Ovary (tissue), 9 donors: ENCODE results near the gene NOXO1. TPM values are rescaled to one million over a fixed set of nuclear protein-coding genes. Genes with fewer than 3 reads are reported as not detected.

Source experiments
- DNase-seq, 5 donors: peaks; one replicate each; pipeline ENCODE4 v3.0.0-alpha.2; 2019 to 2020
- H3K27ac ChIP-seq, 2 donors: fragments of 200-600 bp; one replicate each; pipeline versions ENCODE4 v1.5.1 to v1.8.0; 2019 to 2022
- H3K27me3 ChIP-seq: fragments of 200-600 bp; one replicate; pipeline ENCODE4 v1.8.0; 2022
- H3K36me3 ChIP-seq: fragments of 200-600 bp; sonication (generic); one replicate; pipeline ENCODE4 v1.5.1; 2019
- H3K4me1 ChIP-seq: one replicate; pipeline ENCODE4 v1.8.1; 2013; ENCODE audit warnings: mild to moderate bottlenecking, moderate library complexity; ENCODE audit not compliant: insufficient read depth
- H3K4me3 ChIP-seq: fragments of 200-600 bp; sonication (generic); one replicate; pipeline ENCODE4 v1.5.1; 2017
- H3K9me3 ChIP-seq, 2 donors: fragments of 200-600 bp in 1 of 2; sonication (generic) in 1 of 2; one replicate each; pipeline versions ENCODE4 v1.5.1 to v1.8.1; 2013 to 2019; ENCODE audit warnings: mild to moderate bottlenecking in 1 of 2, moderate library complexity in 1 of 2
- EP300 ChIP-seq: sonication (generic); formaldehyde crosslinking; IDR thresholded peaks from one replicate; pipeline ENCODE4 v1.6.1; 2017; ENCODE audit warnings: antibody characterized with exemption
- POLR2A ChIP-seq: fragments of 450-650 bp; IDR thresholded peaks from one replicate; pipeline ENCODE4 v1.6.1; 2017; ENCODE audit warnings: antibody characterized with exemption, mild to moderate bottlenecking, moderate library complexity
- WGBS, 3 donors: extraction: QIAGEN DNeasy Blood & Tissue Kit in 1 of 3; methylation state at CpG; one replicate each; pipeline versions ENCODE4 v1.1.5 to v1.1.7; 2013 to 2017; 5-methylcytosine and 5-hydroxymethylcytosine counted together
- intact Hi-C, 4 donors: fragments of 100-400 bp; cut with DNase I; formaldehyde crosslinking; loops; one replicate each; pipeline versions ENCODE4 v1.11.0 to v1.15.1; 2022 to 2023
- polyA plus RNA-seq, 2 donors: library from polyadenylated mRNA; stranded (reverse); fragments of 200-250 nt in 1 of 2; fragments of 350-450 nt in 1 of 2; fragmentation: Illumina TruSeq in 1 of 2; extraction: RNeasy Lipid Tissue Mini Kit (QIAGEN cat#74804) in 1 of 2; gene quantifications; one replicate each; pipeline ENCODE4 v1.2.3, GENCODE V29; 2013 to 2014
- total RNA-seq, 7 donors: library from RNA; depleted of rRNA in 2 of 7; stranded (reverse); fragments of >200 nt in 2 of 7; fragmentation: NEBNext Ultra II Directional in 3 of 7; extraction: Animal tissue kit (Norgen Biotek cat#: 25700) in 3 of 7; gene quantifications; one replicate each; pipeline versions ENCODE4 v1.1.0 to v1.2.4, GENCODE V29; 2016 to 2023
- TF ChIP-seq, protein P1 (sequence below), 3 donors: fragments of 450-650 bp in 2 of 3; fragments of 200-600 bp in 1 of 3; IDR thresholded peaks; one replicate each; pipeline versions ENCODE4 v1.5.1 to v1.8.0; 2016 to 2022; ENCODE audit warnings: antibody characterized with exemption in 3 of 3, mild to moderate bottlenecking in 1 of 3
- donor health status: DM: no; HTN: no; CAD: no; lungs with moderate emphysema.
- donor health status: DM: no; HTN: no; CAD: no.
- donor health status: Bipolar disorder and iron deficiency.
- donor health status: DM: yes; HTN: yes; CAD: no.
- donor health status: DM: no; HTN: no; CAD: no.
- donor health status: DM: yes; HTN: yes; CAD: no.

Gene NOXO1
- total and polyA plus RNA-seq, 9 donors = 0.36 to 1.3 (median 0.48) TPM; not detected in 4

DNA sequence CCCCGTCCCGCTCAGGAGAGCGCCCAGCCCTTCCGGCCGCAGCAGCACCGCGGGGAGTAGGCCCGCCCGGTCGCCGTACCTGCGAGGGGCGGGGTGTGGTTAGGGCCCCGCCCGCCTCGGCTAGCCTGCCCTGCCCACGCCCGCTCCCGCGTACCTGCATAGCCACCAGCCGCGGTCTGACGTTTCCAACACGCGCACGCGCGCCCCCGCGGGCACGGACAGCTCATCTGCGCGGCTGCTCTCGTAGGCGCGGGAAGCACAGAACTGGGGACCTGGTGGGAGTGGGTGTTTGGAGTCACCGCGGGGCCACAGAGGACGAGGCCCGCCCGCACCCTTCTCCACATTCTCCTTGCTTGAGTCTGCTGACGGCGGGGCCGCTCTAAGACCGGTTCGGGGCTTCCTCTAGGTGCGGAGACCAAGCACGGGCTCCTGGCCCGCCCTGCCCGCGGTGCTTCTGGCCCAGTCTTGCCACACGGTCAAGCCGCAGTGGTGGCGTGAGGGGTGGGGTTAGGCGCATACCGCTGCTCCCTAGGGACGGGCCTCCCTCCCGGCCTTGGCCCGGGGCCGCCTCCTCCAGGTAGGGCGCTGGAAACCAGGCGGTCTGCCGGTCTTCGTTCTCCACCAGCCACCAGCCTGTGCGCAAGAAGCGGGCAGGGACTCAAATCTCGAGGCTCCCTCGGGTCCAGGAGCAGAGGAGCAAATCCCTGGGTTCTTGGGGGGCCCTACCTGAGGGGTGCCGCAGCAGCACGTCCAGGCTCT is 1.8 kb downstream of the NOXO1 start:
- H3K27ac ChIP-seq = no peak overlapping the region
- no peak for DNase-seq
- TF ChIP-seq EP300 = no peak
- TF ChIP-seq, protein P1, sequence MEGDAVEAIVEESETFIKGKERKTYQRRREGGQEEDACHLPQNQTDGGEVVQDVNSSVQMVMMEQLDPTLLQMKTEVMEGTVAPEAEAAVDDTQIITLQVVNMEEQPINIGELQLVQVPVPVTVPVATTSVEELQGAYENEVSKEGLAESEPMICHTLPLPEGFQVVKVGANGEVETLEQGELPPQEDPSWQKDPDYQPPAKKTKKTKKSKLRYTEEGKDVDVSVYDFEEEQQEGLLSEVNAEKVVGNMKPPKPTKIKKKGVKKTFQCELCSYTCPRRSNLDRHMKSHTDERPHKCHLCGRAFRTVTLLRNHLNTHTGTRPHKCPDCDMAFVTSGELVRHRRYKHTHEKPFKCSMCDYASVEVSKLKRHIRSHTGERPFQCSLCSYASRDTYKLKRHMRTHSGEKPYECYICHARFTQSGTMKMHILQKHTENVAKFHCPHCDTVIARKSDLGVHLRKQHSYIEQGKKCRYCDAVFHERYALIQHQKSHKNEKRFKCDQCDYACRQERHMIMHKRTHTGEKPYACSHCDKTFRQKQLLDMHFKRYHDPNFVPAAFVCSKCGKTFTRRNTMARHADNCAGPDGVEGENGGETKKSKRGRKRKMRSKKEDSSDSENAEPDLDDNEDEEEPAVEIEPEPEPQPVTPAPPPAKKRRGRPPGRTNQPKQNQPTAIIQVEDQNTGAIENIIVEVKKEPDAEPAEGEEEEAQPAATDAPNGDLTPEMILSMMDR (IDR thresholded peaks at IDR 0.05) = no peak
- no peak for TF ChIP-seq POLR2A
- H3K27me3 ChIP-seq = peaks cover 3% of the 10 kb centered on the region
- no peaks in the 10 kb centered on the region for H3K9me3 ChIP-seq
- intact Hi-C loops = no loop called here
- 28 to 35% (median 30%) methylated on average over 63 to 70 of the region's 70 CpGs for WGBS, 3 donors
- H3K4me3 ChIP-seq = no peak overlapping the region
- no peaks in the 10 kb centered on the region for H3K4me1 ChIP-seq
- H3K36me3 ChIP-seq = no peaks in the 10 kb centered on the region

- Histone ChIP-seq H3K9me3 (no peaks in the 10 kb centered on the region), H3K4me3 (no peak overlapping the region), H3K36me3 (no peaks in the 10 kb centered on the region), H3K27me3 (peaks cover 3% of the 10 kb centered on the region), H3K4me1 (no peaks in the 10 kb centered on the region), H3K27ac (no peak overlapping the region)
- TF ChIP-seq EP300 (no peak), POLR2A (no peak)
- TF ChIP-seq, protein P1 (IDR thresholded peaks at IDR 0.05) = no peak
- DNase-seq = no peak
- intact Hi-C loops = no loop called here
- 76 to 80% (median 80%) methylated on average over 33 to 37 of the region's 37 CpGs for WGBS, 3 donors
Measured at GRCh38 chr16:1978476-1979120, 2.7 kb downstream of the NOXO1 start.

- intact Hi-C loops = no loop called here
- DNase-seq = no peak
- Histone ChIP-seq H3K27ac (no peak overlapping the region), H3K9me3 (no peaks in the 10 kb centered on the region), H3K36me3 (no peaks in the 10 kb centered on the region), H3K4me1 (peaks cover 2% of the 10 kb centered on the region), H3K27me3 (peaks cover 3% of the 10 kb centered on the region), H3K4me3 (no peak overlapping the region)
- TF ChIP-seq EP300 (no peak), POLR2A (no peak)
- TF ChIP-seq, protein P1 (IDR thresholded peaks at IDR 0.05) = no peak
- WGBS, 3 donors = 89 to 95% (median 89%) methylated on average over 18 of the region's 18 CpGs
Measured at GRCh38 chr16:1977875-1978268, 3.4 kb downstream of the NOXO1 start.

DNA sequence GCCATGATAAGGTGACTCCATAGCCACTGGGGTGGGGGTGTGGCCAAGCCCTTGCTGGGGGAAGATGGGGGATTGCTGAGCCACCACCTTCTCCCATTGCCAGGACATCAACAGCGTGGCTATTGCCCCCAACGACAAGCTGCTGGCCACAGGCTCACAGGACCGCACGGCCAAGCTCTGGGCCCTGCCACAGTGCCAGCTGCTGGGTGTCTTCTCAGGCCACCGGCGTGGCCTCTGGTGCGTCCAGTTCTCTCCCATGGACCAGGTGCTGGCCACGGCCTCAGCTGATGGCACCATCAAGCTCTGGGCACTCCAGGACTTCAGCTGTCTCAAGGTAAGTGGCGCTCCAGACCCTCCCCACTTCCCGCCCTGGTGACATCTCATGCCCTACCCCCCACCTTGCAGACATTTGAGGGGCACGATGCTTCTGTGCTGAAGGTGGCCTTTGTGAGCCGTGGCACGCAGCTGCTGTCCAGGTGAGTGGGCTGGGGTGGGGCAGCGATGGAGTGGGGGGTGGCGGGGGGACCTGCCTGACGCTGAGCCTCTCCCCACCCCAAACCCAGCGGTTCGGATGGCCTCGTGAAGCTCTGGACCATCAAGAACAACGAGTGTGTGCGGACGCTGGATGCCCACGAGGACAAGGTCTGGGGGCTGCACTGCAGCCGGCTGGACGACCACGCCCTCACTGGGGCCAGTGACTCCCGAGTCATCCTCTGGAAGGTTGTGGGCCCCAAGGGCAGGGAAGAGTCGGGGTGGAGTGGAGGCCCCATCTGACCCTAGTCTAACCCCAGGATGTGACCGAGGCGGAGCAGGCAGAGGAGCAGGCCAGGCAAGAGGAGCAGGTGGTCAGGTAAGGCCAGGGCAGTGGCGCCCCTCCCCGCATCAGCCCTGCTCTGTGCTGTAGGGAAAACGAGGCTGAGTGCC is 4.1 kb downstream of the NOXO1 start:
- peaks cover 3% of the 10 kb centered on the region for H3K27me3 ChIP-seq

More for the DNA sequence above, 4.1 kb downstream of the NOXO1 start:
- intact Hi-C loops = no loop called here
- Histone ChIP-seq H3K4me3 (no peak overlapping the region), H3K4me1 (peaks cover 6% of the 10 kb centered on the region), H3K27ac (no peak overlapping the region), H3K9me3 (no peaks in the 10 kb centered on the region), H3K36me3 (no peaks in the 10 kb centered on the region)
- TF ChIP-seq EP300 = no peak
- no peak for TF ChIP-seq POLR2A
- TF ChIP-seq, protein P1 (IDR thresholded peaks at IDR 0.05) = no peak
- 88 to 89% (median 89%) methylated on average over 29 to 33 of the region's 33 CpGs for WGBS, 3 donors
- DNase-seq = no peak
